Left lung (tissue), 10 donors: ENCODE measurements around the gene SALL3. TPM values are rescaled to one million over a fixed set of nuclear protein-coding genes. Genes with fewer than 3 reads are reported as not detected.

Experiments used
- ATAC-seq: fragments of 200-7000 bp; cut with Tn5 transposase; one replicate; pipeline ENCODE4 v1.9.1; 2020; ENCODE audit warnings: moderate library complexity
- DNase-seq, 4 donors: peaks; one replicate each; pipeline ENCODE4 v3.0.0-alpha.2; 2013 to 2020
- H3K27ac ChIP-seq, 2 donors: fragments of 200-600 bp; sonication (generic) in 1 of 2; one replicate each; pipeline versions ENCODE4 v1.5.0 to v1.8.0; 2020 to 2021
- H3K27me3 ChIP-seq, 2 donors: fragments of 200-600 bp; sonication (generic) in 1 of 2; one replicate each; pipeline versions ENCODE4 v1.5.0 to v1.8.0; 2020 to 2021
- H3K36me3 ChIP-seq, 2 donors: fragments of 200-600 bp; sonication (generic) in 1 of 2; one replicate each; pipeline versions ENCODE4 v1.5.0 to v1.8.0; 2020 to 2021
- H3K4me1 ChIP-seq, 2 donors: fragments of 200-600 bp; one replicate each; pipeline ENCODE4 v1.8.0; 2021
- H3K4me3 ChIP-seq, 2 donors: fragments of 200-600 bp; sonication (generic) in 1 of 2; one replicate each; pipeline versions ENCODE4 v1.5.0 to v1.8.0; 2020 to 2021; ENCODE audit warnings: mild to moderate bottlenecking in 1 of 2
- H3K9me3 ChIP-seq, 2 donors: fragments of 200-600 bp; sonication (generic) in 1 of 2; one replicate each; pipeline versions ENCODE4 v1.5.0 to v1.8.0; 2020 to 2021
- CTCF ChIP-seq, 2 donors: fragments of 200-600 bp; sonication (generic) in 1 of 2; IDR thresholded peaks; one replicate each; pipeline versions ENCODE4 v1.5.0 to v1.8.0; 2021; ENCODE audit warnings: antibody characterized with exemption in 2 of 2
- intact Hi-C, 2 donors: fragments of 100-400 bp; cut with DNase I; formaldehyde crosslinking; loops; one replicate each; pipeline versions ENCODE4 v1.11.2 to v1.14.2; 2022
- polyA plus RNA-seq, 6 donors: library from polyadenylated mRNA; unstranded; fragments of 120-200 nt; gene quantifications; one replicate each; pipeline ENCODE4 v1.2.1, GENCODE V29; 2013; ENCODE audit not compliant: insufficient read length in 6 of 6
- total RNA-seq, 2 donors: library from RNA; stranded (reverse); fragmentation: NEBNext Ultra II Directional; extraction: Animal tissue kit (Norgen Biotek cat#: 25700); gene quantifications; one replicate each; pipeline ENCODE4 v1.2.1, GENCODE V29; 2021
- donor health status: DM: no; HTN: yes; CAD: no.
- donor health status: DM: no; HTN: no; CAD: no.

Gene SALL3
- total and polyA plus RNA-seq, 8 donors: 0.06 to 0.11 (median 0.08) TPM; not detected in 3

- no peaks in the 10 kb centered on the region for H3K9me3 ChIP-seq
- intact Hi-C loops: no loop called here
- H3K27me3 ChIP-seq: peaks cover 0 to 40% of the 10 kb centered on the region in 2 donors
- H3K4me1 ChIP-seq: no peaks in the 10 kb centered on the region
- no peak for DNase-seq
- no peaks in the 10 kb centered on the region for H3K36me3 ChIP-seq
- no peak for TF ChIP-seq CTCF (IDR thresholded peaks at IDR 0.05)
- H3K27ac ChIP-seq: no peak overlapping the region
- no peak for ATAC-seq
- H3K4me3 ChIP-seq: no peak overlapping the region
Measured at GRCh38 chr18:78945628-78946027, 34.0 kb upstream of the SALL3 start.

GRCh38 chr18:78947291-78947690, 32.3 kb upstream of the SALL3 start:
- TF ChIP-seq CTCF (IDR thresholded peaks at IDR 0.05): no peak
- Histone ChIP-seq H3K9me3 (peaks cover 0 to 11% of the 10 kb centered on the region in 2 donors), H3K4me3 (no peak overlapping the region), H3K4me1 (no peaks in the 10 kb centered on the region), H3K36me3 (no peaks in the 10 kb centered on the region), H3K27me3 (peaks cover 0 to 40% of the 10 kb centered on the region in 2 donors), H3K27ac (no peak overlapping the region)
- ATAC-seq (no peak), DNase-seq (no peak)
- intact Hi-C loops: no loop called here

GRCh38 chr18:78948221-78948620, 31.4 kb upstream of the SALL3 start:
- no peak for ATAC-seq
- intact Hi-C loops: no loop called here

GRCh38 chr18:78948707-78949106, 30.9 kb upstream of the SALL3 start:
- TF ChIP-seq CTCF (IDR thresholded peaks at IDR 0.05): no peak
- intact Hi-C loops: no loop called here
- Histone ChIP-seq H3K9me3 (peaks cover 0 to 11% of the 10 kb centered on the region in 2 donors), H3K4me1 (no peaks in the 10 kb centered on the region), H3K36me3 (no peaks in the 10 kb centered on the region), H3K27me3 (peaks cover 0 to 31% of the 10 kb centered on the region in 2 donors), H3K4me3 (no peak overlapping the region), H3K27ac (no peak overlapping the region)
- no peak for DNase-seq
- ATAC-seq: no peak

More at GRCh38 chr18:78948221-78948620, 31.4 kb upstream of the SALL3 start:
- no peak for DNase-seq
- peaks cover 0 to 11% of the 10 kb centered on the region in 2 donors for H3K9me3 ChIP-seq
- peaks cover 0 to 36% of the 10 kb centered on the region in 2 donors for H3K27me3 ChIP-seq
- TF ChIP-seq CTCF (IDR thresholded peaks at IDR 0.05): no peak
- no peaks in the 10 kb centered on the region for H3K4me1 ChIP-seq
- H3K27ac ChIP-seq: no peak overlapping the region
- no peak overlapping the region for H3K4me3 ChIP-seq
- no peaks in the 10 kb centered on the region for H3K36me3 ChIP-seq

GRCh38 chr18:78949216-78949615, 30.4 kb upstream of the SALL3 start:
- Histone ChIP-seq H3K4me1 (no peaks in the 10 kb centered on the region), H3K9me3 (peaks cover 0 to 11% of the 10 kb centered on the region in 2 donors), H3K27ac (no peak overlapping the region), H3K36me3 (no peaks in the 10 kb centered on the region), H3K4me3 (no peak overlapping the region), H3K27me3 (peaks cover 0 to 31% of the 10 kb centered on the region in 2 donors)
- intact Hi-C loops: no loop called here
- DNase-seq (no peak), ATAC-seq (no peak)
- no peak for TF ChIP-seq CTCF (IDR thresholded peaks at IDR 0.05)
